Thoracic aorta (tissue), 2 donors: Measurements from ENCODE around the gene ECE1. TPM values are rescaled to one million over a fixed set of nuclear protein-coding genes. Genes with fewer than 3 reads are reported as not detected.

ENCODE experiments used
- ATAC-seq: fragments of 150-250 bp; one replicate; pipeline ENCODE4 v1.8.0; 2017; ENCODE audit warnings: low read depth; ENCODE audit not compliant: insufficient number of reproducible peaks, low FRiP score
- DNase-seq: peaks from one replicate; pipeline ENCODE4 v3.0.0-alpha.2; 2020; ENCODE audit warnings: low spot score
- H3K27ac ChIP-seq, 2 donors: fragments of 200-600 bp; sonication (generic); 1 replicate in 1 of 2; 2 replicates in 1 of 2; pipeline ENCODE4 v1.5.1; 2016; ENCODE audit warnings: mild to moderate bottlenecking in 2 of 2, moderate library complexity in 2 of 2
- H3K27me3 ChIP-seq: fragments of 200-600 bp; sonication (generic); replicated peaks from 2 replicates; pipeline ENCODE4 v1.6.0; 2016; ENCODE audit warnings: mild to moderate bottlenecking; ENCODE audit not compliant: insufficient read depth
- H3K36me3 ChIP-seq: fragments of 200-600 bp; sonication (generic); one replicate; pipeline ENCODE4 v1.5.1; 2016
- H3K4me1 ChIP-seq, 2 donors: fragments of 200-600 bp; sonication (generic); 1 replicate in 1 of 2; 2 replicates in 1 of 2; pipeline versions ENCODE4 v1.5.1 to v1.6.0; 2016; ENCODE audit warnings: low read depth in 2 of 2, mild to moderate bottlenecking in 1 of 2; ENCODE audit not compliant: control insufficient read depth in 1 of 2
- H3K4me3 ChIP-seq: fragments of 200-600 bp; sonication (generic); 2 replicates; pipeline ENCODE4 v1.5.1; 2016; ENCODE audit warnings: mild to moderate bottlenecking
- H3K9me3 ChIP-seq: fragments of 200-600 bp; sonication (generic); 2 replicates; pipeline ENCODE4 v1.5.1; 2016
- total RNA-seq, 2 donors: library from RNA; depleted of rRNA; stranded (reverse); fragments of >200 nt; gene quantifications; one replicate each; pipeline versions ENCODE4 v1.1.0 to v1.2.3, GENCODE V29; 2016
- TF ChIP-seq, protein P1 (sequence below): fragments of 200-600 bp; sonication (generic); IDR thresholded peaks from one replicate; pipeline ENCODE4 v1.5.1; 2019; ENCODE audit warnings: antibody characterized with exemption

Gene ECE1
- total RNA-seq, 2 donors from 2014 or later, result 103 to 124 TPM

GRCh38 chr1:21301794-21302440, 11.7 kb upstream of the ECE1 start:
- no peak overlapping the region for H3K27ac ChIP-seq
- TF ChIP-seq, protein P1, sequence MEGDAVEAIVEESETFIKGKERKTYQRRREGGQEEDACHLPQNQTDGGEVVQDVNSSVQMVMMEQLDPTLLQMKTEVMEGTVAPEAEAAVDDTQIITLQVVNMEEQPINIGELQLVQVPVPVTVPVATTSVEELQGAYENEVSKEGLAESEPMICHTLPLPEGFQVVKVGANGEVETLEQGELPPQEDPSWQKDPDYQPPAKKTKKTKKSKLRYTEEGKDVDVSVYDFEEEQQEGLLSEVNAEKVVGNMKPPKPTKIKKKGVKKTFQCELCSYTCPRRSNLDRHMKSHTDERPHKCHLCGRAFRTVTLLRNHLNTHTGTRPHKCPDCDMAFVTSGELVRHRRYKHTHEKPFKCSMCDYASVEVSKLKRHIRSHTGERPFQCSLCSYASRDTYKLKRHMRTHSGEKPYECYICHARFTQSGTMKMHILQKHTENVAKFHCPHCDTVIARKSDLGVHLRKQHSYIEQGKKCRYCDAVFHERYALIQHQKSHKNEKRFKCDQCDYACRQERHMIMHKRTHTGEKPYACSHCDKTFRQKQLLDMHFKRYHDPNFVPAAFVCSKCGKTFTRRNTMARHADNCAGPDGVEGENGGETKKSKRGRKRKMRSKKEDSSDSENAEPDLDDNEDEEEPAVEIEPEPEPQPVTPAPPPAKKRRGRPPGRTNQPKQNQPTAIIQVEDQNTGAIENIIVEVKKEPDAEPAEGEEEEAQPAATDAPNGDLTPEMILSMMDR, result no peak
- peaks cover 8 to 44% of the 10 kb centered on the region in 2 donors for H3K4me1 ChIP-seq
- H3K4me3 ChIP-seq, result no peak overlapping the region
- DNase-seq (no peak), ATAC-seq (no peak)
- H3K36me3 ChIP-seq, result no peaks in the 10 kb centered on the region
- no peaks in the 10 kb centered on the region for H3K27me3 ChIP-seq
- no peaks in the 10 kb centered on the region for H3K9me3 ChIP-seq

GRCh38 chr1:21300774-21301173, 10.5 kb upstream of the ECE1 start:
- TF ChIP-seq, protein P1, result no peak
- Histone ChIP-seq H3K9me3 (no peaks in the 10 kb centered on the region), H3K4me1 (peaks cover 8 to 42% of the 10 kb centered on the region in 2 donors), H3K27me3 (no peaks in the 10 kb centered on the region), H3K36me3 (no peaks in the 10 kb centered on the region), H3K27ac (no peak overlapping the region), H3K4me3 (no peak overlapping the region)
- no peak for ATAC-seq
- DNase-seq, result no peak

DNA sequence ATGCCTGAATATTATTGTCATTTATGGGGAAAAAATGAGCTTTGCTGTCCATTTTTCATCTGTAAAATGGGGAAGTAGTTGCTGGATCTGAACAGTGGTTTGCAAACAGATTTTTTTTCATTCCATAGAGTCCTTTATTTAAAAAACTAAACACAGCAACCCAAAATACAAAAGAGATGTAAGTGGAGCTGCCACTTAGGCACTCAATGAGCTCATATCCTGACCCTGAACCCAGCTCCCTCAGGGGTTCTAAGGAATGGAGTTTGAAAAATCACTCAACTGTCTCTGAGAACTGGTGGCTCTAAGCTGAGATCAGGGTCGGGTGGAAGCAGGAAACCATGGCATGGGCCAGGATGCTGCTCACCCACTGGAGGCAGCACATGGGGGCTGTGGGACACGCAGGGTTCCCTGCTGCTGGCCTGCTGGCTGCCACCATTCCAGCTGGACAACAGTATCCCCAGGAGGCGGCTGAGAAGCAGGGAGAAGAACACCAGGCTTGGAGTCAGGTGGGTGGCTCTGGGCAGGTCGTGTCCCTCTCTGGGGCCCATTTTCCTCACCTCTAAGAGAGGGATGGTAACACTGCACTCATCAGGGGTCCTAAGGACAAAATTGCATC, 9.6 kb upstream of the ECE1 start:
- ATAC-seq, result no peak
- DNase-seq, result no peak
- no peak overlapping the region for H3K27ac ChIP-seq
- no peaks in the 10 kb centered on the region for H3K36me3 ChIP-seq
- peaks cover 8 to 46% of the 10 kb centered on the region in 2 donors for H3K4me1 ChIP-seq
- no peaks in the 10 kb centered on the region for H3K27me3 ChIP-seq
- H3K4me3 ChIP-seq, result no peak overlapping the region
- no peaks in the 10 kb centered on the region for H3K9me3 ChIP-seq
- TF ChIP-seq, protein P1, result no peak

GRCh38 chr1:21298981-21299391, 8.7 kb upstream of the ECE1 start:
- Histone ChIP-seq H3K36me3 (no peaks in the 10 kb centered on the region), H3K9me3 (no peaks in the 10 kb centered on the region), H3K27ac (no peak overlapping the region), H3K4me3 (no peak overlapping the region), H3K27me3 (no peaks in the 10 kb centered on the region), H3K4me1 (peaks cover 11 to 53% of the 10 kb centered on the region in 2 donors)
- TF ChIP-seq, protein P1, result no peak
- ATAC-seq (no peak), DNase-seq (no peak)

DNA sequence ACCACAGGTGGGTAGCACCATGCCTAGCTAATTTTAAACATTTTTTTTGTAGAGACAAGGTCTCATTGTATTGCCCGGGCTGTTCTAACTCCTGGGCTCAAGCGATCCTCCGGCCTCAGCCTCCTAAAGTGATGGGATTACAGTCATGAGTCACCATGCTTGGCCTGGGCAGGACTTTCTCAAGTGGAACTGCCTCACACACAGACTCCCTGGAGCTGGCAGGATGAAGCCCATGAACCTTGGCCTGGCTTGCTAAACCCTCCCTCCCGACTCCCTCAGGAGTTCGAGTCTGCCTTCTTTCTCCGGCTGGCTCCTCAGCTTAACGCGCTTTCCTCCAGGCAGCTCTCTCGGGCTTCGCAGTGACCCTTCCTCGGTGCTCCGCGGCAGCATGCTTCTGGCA, 7.7 kb upstream of the ECE1 start:
- TF ChIP-seq, protein P1, result no peak

More for the DNA sequence above, 7.7 kb upstream of the ECE1 start:
- Histone ChIP-seq H3K27me3 (no peaks in the 10 kb centered on the region), H3K4me3 (no peak overlapping the region), H3K9me3 (no peaks in the 10 kb centered on the region), H3K36me3 (no peaks in the 10 kb centered on the region), H3K4me1 (peaks cover 8 to 44% of the 10 kb centered on the region in 2 donors), H3K27ac (peak overlapping the region in 1 of 2 donors; percentile 21)
- no peak for ATAC-seq
- DNase-seq, result no peak
